Mucosa of descending colon (tissue), 3 donors: ENCODE results near the gene TRPM8. TPM values are rescaled to one million over a fixed set of nuclear protein-coding genes. Genes with fewer than 3 reads are reported as not detected.

Experiments
- ATAC-seq: fragments of 200-7000 bp; cut with Tn5 transposase; one replicate; pipeline ENCODE4 v1.9.1; 2020; ENCODE audit warnings: mild to moderate bottlenecking, moderate library complexity
- DNase-seq, 3 donors: peaks; one replicate each; pipeline ENCODE4 v3.0.0-alpha.2; 2020
- H3K36me3 ChIP-seq: fragments of 200-600 bp; one replicate; pipeline ENCODE4 v1.8.0; 2021; ENCODE audit warnings: low read depth, mild to moderate bottlenecking
- H3K4me1 ChIP-seq: fragments of 200-600 bp; one replicate; pipeline ENCODE4 v1.8.0; 2021; ENCODE audit warnings: low read depth, mild to moderate bottlenecking
- H3K4me3 ChIP-seq: fragments of 200-600 bp; one replicate; pipeline ENCODE4 v1.8.0; 2021; ENCODE audit warnings: mild to moderate bottlenecking
- H3K9me3 ChIP-seq: fragments of 200-600 bp; one replicate; pipeline ENCODE4 v1.8.0; 2021; ENCODE audit warnings: mild to moderate bottlenecking
- intact Hi-C, 2 donors: fragments of 100-400 bp; cut with DNase I in 1 of 2; cut with micrococcal nuclease in 1 of 2; formaldehyde crosslinking; loops; one replicate each; pipeline versions ENCODE4 v1.11.0 to v1.11.1; 2022; cut with DNase I, micrococcal nuclease
- total RNA-seq, 3 donors: library from RNA; stranded (reverse); fragmentation: NEBNext Ultra II Directional in 2 of 3; extraction: Animal tissue kit (Norgen Biotek cat#: 25700) in 2 of 3; gene quantifications; one replicate each; pipeline versions ENCODE4 v1.2.1 to v1.2.4, GENCODE V29; 2021 to 2023
- TF ChIP-seq, protein P1 (sequence below): fragments of 200-600 bp; IDR thresholded peaks from one replicate; pipeline ENCODE4 v1.8.0; 2022; ENCODE audit warnings: antibody characterized with exemption, mild to moderate bottlenecking
- donor health status: DM: no; HTN: no; CAD: no; lungs with moderate emphysema.
- donor health status: DM: no; HTN: no; CAD: no.
- donor health status: DM: no; HTN: yes; CAD: no.

Gene TRPM8
- total RNA-seq, 3 donors from 2014 or later, result not detected

DNA sequence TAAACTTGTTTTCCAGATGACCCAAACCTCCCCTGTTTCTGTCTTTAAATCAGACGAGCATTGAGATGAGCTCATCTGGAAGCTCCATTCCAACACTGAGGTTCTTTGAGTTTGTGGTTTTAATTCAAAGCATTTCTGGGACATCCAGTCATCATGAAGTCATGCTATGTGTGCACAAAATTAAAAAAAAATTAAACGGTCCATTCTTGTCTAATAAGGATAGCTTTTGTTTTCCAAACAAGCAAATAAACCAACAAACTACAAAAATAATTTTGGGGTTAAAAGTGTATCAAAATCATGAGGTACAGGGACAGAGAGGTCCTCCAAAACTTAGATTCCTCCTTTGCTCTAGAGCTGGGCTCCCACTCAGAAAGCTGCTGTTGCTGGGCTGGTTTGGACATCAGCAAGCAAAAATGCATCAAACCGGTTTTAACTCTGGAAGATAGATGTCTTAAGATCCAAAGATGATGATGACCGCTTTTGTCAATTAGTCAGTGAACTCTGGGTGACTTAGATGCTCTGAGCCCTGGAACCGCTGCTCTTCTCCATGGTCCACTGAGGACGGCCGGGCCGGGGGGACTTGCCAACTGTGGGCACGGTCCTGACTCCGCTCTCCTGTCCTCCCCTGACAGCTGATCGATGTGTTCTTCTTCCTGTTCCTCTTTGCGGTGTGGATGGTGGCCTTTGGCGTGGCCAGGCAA, 65.4 kb downstream of the TRPM8 start:
- no peak for ATAC-seq

DNA sequence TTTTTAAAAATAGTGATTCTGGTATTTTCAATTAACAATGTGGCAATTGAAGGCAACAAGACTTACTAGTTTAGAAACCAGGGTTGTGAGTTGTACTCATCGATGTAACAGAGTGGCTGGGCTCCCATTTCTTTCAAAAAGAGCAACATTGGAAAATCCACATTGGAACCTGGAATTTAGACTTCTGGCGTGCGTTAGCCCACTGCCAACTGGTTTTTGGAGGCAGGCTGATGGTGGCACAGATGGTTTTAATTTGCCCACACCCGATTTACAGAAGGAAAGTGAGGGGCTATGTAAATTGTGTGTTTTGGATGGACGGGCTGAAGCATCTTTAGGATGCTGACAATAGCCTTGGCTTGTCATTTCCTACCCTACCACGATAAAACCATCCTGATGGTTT, 66.3 kb downstream of the TRPM8 start:
- TF ChIP-seq, protein P1, sequence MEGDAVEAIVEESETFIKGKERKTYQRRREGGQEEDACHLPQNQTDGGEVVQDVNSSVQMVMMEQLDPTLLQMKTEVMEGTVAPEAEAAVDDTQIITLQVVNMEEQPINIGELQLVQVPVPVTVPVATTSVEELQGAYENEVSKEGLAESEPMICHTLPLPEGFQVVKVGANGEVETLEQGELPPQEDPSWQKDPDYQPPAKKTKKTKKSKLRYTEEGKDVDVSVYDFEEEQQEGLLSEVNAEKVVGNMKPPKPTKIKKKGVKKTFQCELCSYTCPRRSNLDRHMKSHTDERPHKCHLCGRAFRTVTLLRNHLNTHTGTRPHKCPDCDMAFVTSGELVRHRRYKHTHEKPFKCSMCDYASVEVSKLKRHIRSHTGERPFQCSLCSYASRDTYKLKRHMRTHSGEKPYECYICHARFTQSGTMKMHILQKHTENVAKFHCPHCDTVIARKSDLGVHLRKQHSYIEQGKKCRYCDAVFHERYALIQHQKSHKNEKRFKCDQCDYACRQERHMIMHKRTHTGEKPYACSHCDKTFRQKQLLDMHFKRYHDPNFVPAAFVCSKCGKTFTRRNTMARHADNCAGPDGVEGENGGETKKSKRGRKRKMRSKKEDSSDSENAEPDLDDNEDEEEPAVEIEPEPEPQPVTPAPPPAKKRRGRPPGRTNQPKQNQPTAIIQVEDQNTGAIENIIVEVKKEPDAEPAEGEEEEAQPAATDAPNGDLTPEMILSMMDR, result no peak
- H3K4me1 ChIP-seq, result no peaks in the 10 kb centered on the region
- intact Hi-C loops, result loop anchor here in 1 of 2 donors (10.0 kb wide), 1 partner anchor 561 kb away; no protein-coding TSS in a partner anchor
- no peaks in the 10 kb centered on the region for H3K9me3 ChIP-seq
- ATAC-seq (no peak), DNase-seq (no peak)
- H3K36me3 ChIP-seq, result no peaks in the 10 kb centered on the region
- H3K4me3 ChIP-seq, result no peak overlapping the region

More for the DNA sequence above, 65.4 kb downstream of the TRPM8 start:
- DNase-seq, result no peak
- Histone ChIP-seq H3K36me3 (no peaks in the 10 kb centered on the region), H3K4me1 (no peaks in the 10 kb centered on the region), H3K9me3 (no peaks in the 10 kb centered on the region), H3K4me3 (no peak overlapping the region)
- intact Hi-C loops, result loop anchor here in 1 of 2 donors (10.0 kb wide), 1 partner anchor 562 kb away; no protein-coding TSS in a partner anchor
- TF ChIP-seq, protein P1, result no peak

DNA sequence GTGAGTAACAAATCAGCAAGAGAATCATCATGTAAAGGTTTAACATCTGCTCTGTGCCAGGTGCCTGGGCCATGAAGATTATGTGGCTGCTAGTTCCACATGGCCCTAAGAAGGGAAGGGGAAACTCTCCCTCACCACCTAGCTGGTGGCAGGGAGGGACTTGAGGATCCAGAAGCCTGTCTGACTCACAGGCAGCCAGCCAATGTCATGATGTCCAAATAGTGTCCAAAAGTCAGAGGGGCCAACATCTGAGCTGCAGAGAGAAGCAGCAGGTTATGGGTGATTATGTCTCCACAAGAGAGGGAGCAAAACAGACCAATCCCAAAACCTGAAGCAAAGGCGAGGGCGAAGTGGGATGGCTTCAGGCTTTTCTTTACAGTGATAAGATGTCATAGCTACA, 71.4 kb downstream of the TRPM8 start:
- H3K9me3 ChIP-seq, result no peaks in the 10 kb centered on the region
- no peak overlapping the region for H3K4me3 ChIP-seq
- ATAC-seq (no peak), DNase-seq (no peak)
- TF ChIP-seq, protein P1, result no peak
- intact Hi-C loops, result loop anchor here in 1 of 2 donors (10.0 kb wide), 1 partner anchor 556 kb away; no protein-coding TSS in a partner anchor
- no peaks in the 10 kb centered on the region for H3K36me3 ChIP-seq
- H3K4me1 ChIP-seq, result no peaks in the 10 kb centered on the region

DNA sequence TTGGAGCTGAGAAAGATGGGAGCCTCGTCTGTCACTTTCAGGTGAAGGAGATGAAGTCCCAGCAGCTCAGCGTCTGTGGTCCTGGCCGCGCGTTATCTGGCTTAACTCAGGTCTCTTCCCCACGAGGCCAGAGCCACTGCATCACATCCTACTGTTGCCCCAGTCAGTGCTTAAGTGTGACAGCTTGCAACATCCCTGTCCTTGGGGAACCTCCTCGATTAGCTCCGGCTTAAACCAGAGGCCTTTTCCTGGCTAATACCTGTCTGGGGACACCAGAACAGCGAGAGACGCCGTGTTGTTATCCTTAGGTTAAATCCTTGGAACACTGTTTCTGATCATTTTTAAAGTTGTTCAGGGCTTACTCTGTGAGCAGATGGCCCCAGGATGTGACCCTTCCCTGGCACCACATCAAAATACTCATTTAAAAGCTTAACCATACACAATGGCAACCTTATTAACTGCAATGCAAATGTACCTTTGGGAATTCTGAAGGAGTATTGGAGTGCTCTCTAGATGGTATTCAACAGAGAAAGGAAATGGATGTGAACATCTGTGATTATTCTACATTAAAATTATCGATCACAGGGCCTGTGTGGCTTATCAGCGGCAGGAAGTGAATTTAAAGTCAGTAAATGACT, 72.2 kb downstream of the TRPM8 start:
- Histone ChIP-seq H3K36me3 (no peaks in the 10 kb centered on the region), H3K9me3 (no peaks in the 10 kb centered on the region), H3K4me3 (no peak overlapping the region), H3K4me1 (no peaks in the 10 kb centered on the region)
- DNase-seq, result no peak
- no peak for ATAC-seq
- intact Hi-C loops, result loop anchor here in 1 of 2 donors (10.0 kb wide), 1 partner anchor 555 kb away; no protein-coding TSS in a partner anchor
- TF ChIP-seq, protein P1, result no peak

DNA sequence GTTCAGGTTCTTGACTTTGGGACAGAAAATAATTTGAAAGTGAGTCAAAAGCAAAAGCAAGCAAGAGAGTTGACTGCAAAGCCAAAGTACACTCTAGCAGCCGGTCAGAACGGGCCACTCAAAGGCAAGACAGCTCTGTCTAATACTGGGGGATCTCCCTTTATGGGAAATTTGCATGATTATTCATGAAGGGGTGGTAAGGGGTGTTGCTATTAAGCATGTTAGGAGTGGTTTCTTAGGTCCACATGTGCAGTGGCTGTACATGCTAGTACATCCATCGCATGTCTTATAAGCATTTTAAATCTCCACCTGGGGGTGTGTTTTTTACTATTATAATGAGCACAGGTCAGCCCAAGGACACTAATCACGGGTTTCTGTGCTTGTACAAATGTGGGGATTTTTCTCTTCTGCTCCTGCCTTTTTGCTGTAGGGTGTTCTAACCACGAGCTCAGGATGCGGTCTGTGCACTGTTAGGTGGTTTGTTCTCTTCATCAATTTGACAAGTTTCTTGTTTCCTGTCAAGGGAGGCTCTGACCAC, 73.2 kb downstream of the TRPM8 start:
- Histone ChIP-seq H3K36me3 (no peaks in the 10 kb centered on the region), H3K9me3 (no peaks in the 10 kb centered on the region), H3K4me3 (no peak overlapping the region), H3K4me1 (no peaks in the 10 kb centered on the region)
- TF ChIP-seq, protein P1, result no peak
- peak; percentile 82 for ATAC-seq
- peak in 1 of 3 donors; percentile 70 for DNase-seq
- intact Hi-C loops, result no loop called here
